GM23248 (cell line): Measurements from ENCODE around the gene PIAS1. TPM values are rescaled to one million over a fixed set of nuclear protein-coding genes. Genes with fewer than 3 reads are reported as not detected.
"Not testable (repeated sequence)": the region's sequence is repeated elsewhere in the genome, so short reads cannot be mapped to it uniquely, and the experiment has no call there.

Experiments
- DNase-seq: peaks from one replicate; pipeline ENCODE4 v3.0.0-alpha.2; 2015
- H2AFZ ChIP-seq: fragments of 200-600 bp; sonication (generic); 2 replicates; pipeline ENCODE4 v1.6.1; 2016; ENCODE audit warnings: antibody characterized with exemption
- H3F3A ChIP-seq: fragments of 200-600 bp; sonication (generic); 2 replicates; pipeline ENCODE4 v1.6.1; 2016; ENCODE audit warnings: mild to moderate bottlenecking, antibody characterized with exemption, mixed run types; ENCODE audit not compliant: insufficient read depth
- H3K27ac ChIP-seq: fragments of 200-600 bp; sonication (generic); 2 replicates; pipeline ENCODE4 v1.5.1; 2016; ENCODE audit warnings: mild to moderate bottlenecking
- H3K27me3 ChIP-seq: fragments of 200-600 bp; sonication (generic); replicated peaks from 2 replicates; pipeline ENCODE4 v1.6.1; 2016; ENCODE audit warnings: mild to moderate bottlenecking; ENCODE audit not compliant: insufficient read depth
- H3K36me3 ChIP-seq: fragments of 200-600 bp; sonication (generic); 2 replicates; pipeline ENCODE4 v1.6.1; 2016; ENCODE audit warnings: low read depth, mild to moderate bottlenecking
- H3K4me1 ChIP-seq: fragments of 200-600 bp; sonication (generic); 2 replicates; pipeline ENCODE4 v1.6.1; 2016; ENCODE audit warnings: mild to moderate bottlenecking; ENCODE audit not compliant: insufficient read depth
- H3K4me2 ChIP-seq: fragments of 200-600 bp; sonication (generic); one replicate; pipeline ENCODE4 v1.6.1; 2016; ENCODE audit warnings: mild to moderate bottlenecking; ENCODE audit not compliant: unreplicated experiment
- H3K4me3 ChIP-seq: fragments of 200-600 bp; sonication (generic); 2 replicates; pipeline ENCODE4 v1.5.1; 2016; ENCODE audit warnings: mild to moderate bottlenecking
- H3K79me2 ChIP-seq: fragments of 200-600 bp; sonication (generic); 2 replicates; pipeline ENCODE4 v1.6.1; 2016; ENCODE audit warnings: mild to moderate bottlenecking; ENCODE audit not compliant: insufficient read depth
- H3K9ac ChIP-seq: fragments of 200-600 bp; sonication (generic); 2 replicates; pipeline ENCODE4 v1.6.1; 2016; ENCODE audit warnings: mild to moderate bottlenecking
- H3K9me2 ChIP-seq: fragments of 200-600 bp; sonication (generic); 2 replicates; pipeline ENCODE4 v1.6.1; 2016; ENCODE audit warnings: mixed run types, mild to moderate bottlenecking, moderate library complexity; ENCODE audit not compliant: insufficient read depth
- H3K9me3 ChIP-seq: fragments of 200-600 bp; sonication (generic); one replicate; pipeline ENCODE4 v1.6.1; 2017; ENCODE audit warnings: low read depth
- H4K20me1 ChIP-seq: fragments of 200-600 bp; sonication (generic); 2 replicates; pipeline ENCODE4 v1.6.0; 2016; ENCODE audit not compliant: insufficient read depth
- EZH2 ChIP-seq: fragments of 200-600 bp; sonication (generic); IDR thresholded peaks from 2 replicates; pipeline ENCODE4 v1.6.1; 2018; ENCODE audit warnings: antibody characterized with exemption, mild to moderate bottlenecking; ENCODE audit not compliant: insufficient read depth, poor library complexity, severe bottlenecking
- EZH2phosphoT487 ChIP-seq: fragments of 200-600 bp; sonication (generic); IDR thresholded peaks from 2 replicates; pipeline ENCODE4 v1.6.1; 2018; ENCODE audit warnings: antibody characterized with exemption, moderate library complexity, mild to moderate bottlenecking, low read depth; ENCODE audit not compliant: insufficient read depth
- WGBS, 2 experiments: methylation state at CpG; one replicate each; pipeline ENCODE4 v1.1.6; 2015 to 2017; ENCODE audit warnings: low lambda C conversion rate in 2 of 2, low coverage in 1 of 2; ENCODE audit errors: missing lambda C conversion rate in 2 of 2; 5-methylcytosine and 5-hydroxymethylcytosine counted together
- in situ Hi-C: fragments of 300-500 bp; cut with MboI; formaldehyde crosslinking; loops from 2 replicates; pipeline ENCODE4 v1.15.0; 2020
- polyA plus RNA-seq: library from polyadenylated mRNA; unstranded; fragments of >200 nt; fragmentation: Nextera tagmentation; extraction: Ambion mirVana; gene quantifications from 2 replicates; pipeline ENCODE4 v1.2.1, GENCODE V29; 2016
- total RNA-seq: library from RNA; depleted of rRNA; stranded (reverse); fragments of >200 nt; shearing (Covaris generic); gene quantifications from 2 replicates; pipeline ENCODE4 v1.2.3, GENCODE V29; 2014

Gene PIAS1
- total and polyA plus RNA-seq, 2 experiments from 2014 or later, result 14.8 to 34.4 TPM

DNA sequence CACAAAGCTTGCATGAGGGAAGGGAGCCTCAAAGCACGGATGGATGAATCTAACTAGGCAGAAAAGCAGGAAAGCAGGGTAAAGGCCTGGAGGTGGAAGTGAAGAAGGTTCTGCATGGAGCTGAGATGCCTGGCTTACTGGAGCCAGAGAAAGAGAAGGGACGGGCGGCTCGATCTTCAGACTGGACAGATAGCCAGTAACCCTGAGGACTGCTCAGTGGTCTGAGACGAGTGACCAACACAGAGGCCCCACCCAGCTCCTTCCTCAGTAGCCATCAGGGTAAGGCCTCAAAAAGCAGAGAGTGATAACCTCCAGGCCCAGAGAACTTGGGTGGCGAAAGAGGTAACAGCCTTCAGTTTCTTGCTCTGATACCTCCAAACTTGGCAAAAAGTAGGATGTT lies 169.1 kb downstream of the PIAS1 start:
- Histone ChIP-seq H3K36me3 (no peaks in the 10 kb centered on the region; the same call in 1 of the 2 replicates), H3K9me2 (no peaks in the 10 kb centered on the region), H3K4me2 (no peak overlapping the region), H3K79me2 (peaks cover 62% of the 10 kb centered on the region), H2AFZ (no peak overlapping the region), H3K27me3 (no peaks in the 10 kb centered on the region), H3K4me1 (0 out of 2 replicates have a peak, but pooled peaks cover under 1% of the 10 kb centered on the region), H3K9ac (no peak overlapping the region), H3K27ac (no peak overlapping the region), H3F3A (no peaks in the 10 kb centered on the region), H3K4me3 (no peak overlapping the region), H4K20me1 (no peaks in the 10 kb centered on the region), H3K9me3 (no peaks in the 10 kb centered on the region)
- in situ Hi-C loops, result no loop called here
- 93 to 97% methylated on average over 6 of the region's 6 CpGs for WGBS, 2 experiments
- TF ChIP-seq EZH2phosphoT487, result no peak
- TF ChIP-seq EZH2, result no peak
- DNase-seq, result no peak

DNA sequence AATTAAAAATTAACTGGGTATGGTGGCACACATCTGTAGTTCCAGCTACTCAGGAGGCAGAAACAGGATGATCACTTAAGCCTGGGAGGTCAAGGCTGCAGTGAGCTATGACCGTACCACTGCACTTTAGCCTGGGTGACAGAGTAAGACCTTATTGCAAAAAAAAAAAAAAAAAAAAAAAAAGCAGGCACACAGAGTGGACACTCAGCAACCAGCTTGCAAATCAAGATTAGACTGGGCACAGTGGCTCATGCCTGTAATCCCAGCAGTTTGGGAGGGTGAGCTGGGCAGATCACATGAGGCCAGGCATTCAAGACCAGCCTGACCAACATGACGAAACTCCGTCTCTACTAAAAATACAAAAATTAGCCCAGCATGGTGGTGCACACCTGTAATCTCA lies 170.0 kb downstream of the PIAS1 start:
- peaks cover 63% of the 10 kb centered on the region for H3K79me2 ChIP-seq
- peaks cover 6% of the 10 kb centered on the region; the same call in 1 of the 2 replicates for H3K4me1 ChIP-seq
- no peaks in the 10 kb centered on the region for H4K20me1 ChIP-seq
- H3K9me3 ChIP-seq, result no peaks in the 10 kb centered on the region
- no peak overlapping the region for H3K4me3 ChIP-seq
- H2AFZ ChIP-seq, result no peak overlapping the region
- no peaks in the 10 kb centered on the region; the same call in 1 of the 2 replicates for H3K36me3 ChIP-seq
- H3K9ac ChIP-seq, result no peak overlapping the region
- no peak overlapping the region for H3K27ac ChIP-seq
- in situ Hi-C loops, result no loop called here
- no peak for TF ChIP-seq EZH2
- TF ChIP-seq EZH2phosphoT487, result no peak
- H3K27me3 ChIP-seq, result no peaks in the 10 kb centered on the region
- no peak for DNase-seq
- no peak overlapping the region for H3K4me2 ChIP-seq
- no peaks in the 10 kb centered on the region for H3K9me2 ChIP-seq
- H3F3A ChIP-seq, result no peaks in the 10 kb centered on the region
- WGBS, 2 experiments, result 64% methylated on average over 3 of the region's 3 CpGs

DNA sequence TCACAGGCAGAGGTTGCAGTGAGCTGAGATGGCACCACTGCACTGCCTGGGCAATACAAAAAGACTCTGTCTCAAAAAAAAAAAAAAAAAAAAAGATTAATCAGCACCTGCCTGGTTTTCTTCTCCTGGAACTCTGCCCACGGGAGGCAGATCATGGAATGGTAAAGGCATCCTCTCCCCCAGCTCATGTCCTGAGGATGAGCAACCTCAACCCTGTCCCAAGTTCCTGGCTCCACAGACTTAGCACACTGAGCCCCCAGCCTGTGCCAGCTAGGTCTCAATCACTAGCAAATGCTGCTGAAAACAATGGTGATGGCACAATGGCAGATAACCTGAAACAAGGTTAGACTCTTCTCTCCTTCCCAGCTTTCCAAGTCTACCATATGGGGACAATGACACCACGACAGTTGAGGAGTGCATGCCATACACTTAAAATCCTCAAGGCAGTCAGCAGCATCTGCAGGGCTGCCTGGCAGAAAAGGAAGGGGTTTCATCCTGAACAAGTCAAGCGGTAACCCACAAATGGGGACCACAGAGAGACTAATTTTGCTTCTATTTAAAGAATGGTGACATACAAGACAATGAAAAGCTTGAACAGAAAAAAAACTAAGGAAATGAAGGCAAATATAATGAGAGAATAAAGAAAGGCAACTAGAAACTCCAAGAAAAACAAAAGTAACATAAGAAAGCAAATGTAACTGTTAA lies 170.6 kb downstream of the PIAS1 start:
- no peak overlapping the region for H3K4me2 ChIP-seq
- in situ Hi-C loops, result no loop called here
- no peak overlapping the region for H3K4me3 ChIP-seq
- no peaks in the 10 kb centered on the region for H4K20me1 ChIP-seq
- H3K27me3 ChIP-seq, result no peaks in the 10 kb centered on the region
- no peak for TF ChIP-seq EZH2
- TF ChIP-seq EZH2phosphoT487, result no peak
- DNase-seq, result no peak
- H3K4me1 ChIP-seq, result peaks cover 6% of the 10 kb centered on the region; the same call in 1 of the 2 replicates
- no peaks in the 10 kb centered on the region for H3K36me3 ChIP-seq
- no peak overlapping the region for H3K27ac ChIP-seq
- H3K9ac ChIP-seq, result no peak overlapping the region
- no peaks in the 10 kb centered on the region for H3F3A ChIP-seq
- H3K9me2 ChIP-seq, result no peaks in the 10 kb centered on the region
- H2AFZ ChIP-seq, result no peak overlapping the region
- no peaks in the 10 kb centered on the region for H3K9me3 ChIP-seq
- peaks cover 63% of the 10 kb centered on the region for H3K79me2 ChIP-seq
- 98% methylated on average over 3 of the region's 3 CpGs for WGBS, 2 experiments

DNA sequence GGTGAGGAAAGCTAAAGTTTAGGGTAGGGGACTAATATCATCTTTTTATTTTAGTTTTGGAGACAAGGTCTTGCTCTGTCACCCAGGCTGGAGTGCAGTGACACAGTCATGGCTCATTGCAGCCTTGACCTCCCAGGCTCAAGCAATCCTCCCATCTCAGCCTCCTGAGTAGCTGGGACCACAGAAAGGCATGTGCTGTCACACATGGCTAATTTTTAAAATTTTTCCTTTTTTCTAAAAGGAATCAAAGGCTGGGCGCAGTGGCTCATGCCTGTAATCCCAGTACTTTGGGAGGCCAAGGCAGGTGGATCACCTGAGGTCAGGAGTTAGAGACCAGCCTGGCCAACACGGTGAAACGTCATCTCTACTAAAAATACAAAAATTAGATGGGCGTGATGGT lies 171.3 kb downstream of the PIAS1 start:
- H3K27me3 ChIP-seq, H3K27ac ChIP-seq, H3K4me2 ChIP-seq, DNase-seq, H3K9me3 ChIP-seq, H3F3A ChIP-seq, H3K4me3 ChIP-seq, H3K9me2 ChIP-seq, H3K36me3 ChIP-seq, H3K9ac ChIP-seq, H4K20me1 ChIP-seq, in situ Hi-C loops, H3K4me1 ChIP-seq, H2AFZ ChIP-seq: not testable (repeated sequence)
- peaks cover 63% of the 10 kb centered on the region for H3K79me2 ChIP-seq
- 95 to 97% methylated on average over 4 of the region's 4 CpGs for WGBS, 2 experiments
